Measurements from ENCODE around the gene EME1.
"Not testable (repeated sequence)": the region's sequence is repeated elsewhere in the genome, so short reads cannot be mapped to it uniquely, and the experiment has no call there.

EME1 gene

DNA sequence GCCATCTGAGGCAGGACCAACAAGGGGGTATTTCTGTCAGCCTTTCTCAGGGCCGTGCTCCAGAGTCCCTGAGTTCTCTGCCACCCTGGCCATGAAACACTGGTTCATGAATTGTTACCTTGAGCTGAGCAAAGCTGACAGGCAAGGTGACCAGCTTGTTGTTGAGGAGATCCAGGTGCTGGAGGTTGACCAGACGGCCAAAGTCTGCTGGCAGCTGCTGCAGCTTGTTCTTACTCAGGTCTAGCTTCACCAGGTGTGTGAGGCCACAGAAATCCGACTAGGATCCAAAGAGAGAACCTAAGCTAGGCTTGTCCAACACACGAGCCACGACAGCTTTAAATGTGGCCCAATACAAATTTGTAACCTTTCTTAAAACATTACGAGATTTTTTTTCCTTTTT lies 19.6 kb downstream of the EME1 start:
- in situ Hi-C loops (cut with MboI; ENCODE audit: low sequenced_read_pairs) = no loop called here

DNA sequence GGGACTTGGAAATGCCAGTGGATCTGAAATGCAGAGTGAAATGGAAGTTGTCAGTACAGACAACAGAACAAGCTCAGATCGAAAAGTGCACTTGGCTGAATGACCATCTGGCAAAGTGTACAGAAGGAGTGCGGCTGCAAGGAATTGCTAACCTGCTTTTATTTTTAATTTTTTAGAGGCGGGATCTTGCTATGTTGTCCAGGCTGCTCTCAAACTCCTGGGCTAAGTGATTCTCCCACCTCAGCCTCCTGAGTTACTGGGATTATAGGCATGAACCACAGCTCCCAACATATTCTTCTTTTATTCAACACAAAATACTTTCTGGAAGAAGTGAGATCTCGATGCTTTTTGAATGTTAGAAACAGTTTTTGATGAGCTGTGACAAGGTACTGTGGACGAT lies 20.7 kb downstream of the EME1 start:
- in situ Hi-C loops (cut with MboI; ENCODE audit: low sequenced_read_pairs) = no loop called here

DNA sequence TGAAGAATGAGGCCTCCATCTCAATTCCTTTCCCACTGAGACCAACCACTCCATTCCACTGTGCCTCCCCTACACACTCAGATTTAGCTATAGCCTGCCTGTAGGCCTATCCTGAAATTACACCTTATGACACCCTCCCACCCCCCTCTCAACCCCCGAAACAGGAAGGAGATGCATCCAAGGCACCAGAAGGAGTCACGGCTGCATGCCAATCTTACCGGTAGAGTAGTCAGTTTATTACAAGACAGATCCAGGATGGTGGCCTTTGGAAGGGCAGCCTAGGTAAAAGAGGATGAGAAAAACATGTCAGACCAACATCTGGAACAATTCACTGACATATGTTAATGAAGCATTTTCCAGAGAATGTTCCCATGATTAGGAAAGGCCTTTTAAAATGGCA lies 21.7 kb downstream of the EME1 start:
- in situ Hi-C loops (cut with MboI; ENCODE audit: low sequenced_read_pairs) = no loop called here

DNA sequence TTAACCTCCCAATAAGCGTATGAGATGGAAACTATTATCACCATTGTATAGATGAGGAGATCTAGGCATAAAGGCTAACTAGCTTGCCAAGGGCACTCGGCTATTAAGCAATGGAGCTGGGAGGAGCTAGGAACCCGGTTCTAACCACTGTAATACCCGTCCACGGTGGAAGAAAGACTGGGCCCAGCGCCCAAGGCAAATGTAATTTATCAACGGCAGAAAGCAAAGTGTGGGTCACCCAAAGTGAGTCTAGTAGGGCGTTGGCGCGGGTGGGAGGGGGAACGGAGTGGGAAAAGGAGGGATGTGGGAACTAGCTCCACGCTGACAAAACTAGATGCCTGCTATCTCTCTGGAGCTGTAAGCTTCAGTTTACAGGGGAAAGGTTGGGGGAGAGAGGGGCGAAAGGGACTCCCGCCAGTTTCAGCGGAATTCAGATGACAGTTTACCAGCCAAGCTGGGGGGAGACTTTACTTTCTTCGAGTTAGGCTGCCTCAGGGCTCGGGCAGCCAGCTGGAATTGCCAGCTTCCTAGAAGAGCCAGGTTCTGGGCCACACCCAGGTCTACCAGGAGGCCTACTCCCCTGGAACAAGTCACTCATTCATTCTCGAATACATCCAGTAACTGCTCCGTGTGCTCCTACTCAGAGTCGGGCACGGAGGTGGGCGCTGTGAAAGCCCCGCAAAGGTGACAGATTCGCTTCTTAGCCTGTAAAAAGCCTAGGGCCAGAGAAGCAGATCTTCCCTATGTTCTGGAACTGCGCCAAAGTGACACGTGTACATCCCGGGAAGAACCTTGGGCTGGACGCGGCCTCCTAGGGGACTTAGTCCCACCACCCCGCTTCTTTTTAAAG lies 23.5 kb downstream of the EME1 start:
- in situ Hi-C loops (cut with MboI; ENCODE audit: low sequenced_read_pairs) = no loop called here

DNA sequence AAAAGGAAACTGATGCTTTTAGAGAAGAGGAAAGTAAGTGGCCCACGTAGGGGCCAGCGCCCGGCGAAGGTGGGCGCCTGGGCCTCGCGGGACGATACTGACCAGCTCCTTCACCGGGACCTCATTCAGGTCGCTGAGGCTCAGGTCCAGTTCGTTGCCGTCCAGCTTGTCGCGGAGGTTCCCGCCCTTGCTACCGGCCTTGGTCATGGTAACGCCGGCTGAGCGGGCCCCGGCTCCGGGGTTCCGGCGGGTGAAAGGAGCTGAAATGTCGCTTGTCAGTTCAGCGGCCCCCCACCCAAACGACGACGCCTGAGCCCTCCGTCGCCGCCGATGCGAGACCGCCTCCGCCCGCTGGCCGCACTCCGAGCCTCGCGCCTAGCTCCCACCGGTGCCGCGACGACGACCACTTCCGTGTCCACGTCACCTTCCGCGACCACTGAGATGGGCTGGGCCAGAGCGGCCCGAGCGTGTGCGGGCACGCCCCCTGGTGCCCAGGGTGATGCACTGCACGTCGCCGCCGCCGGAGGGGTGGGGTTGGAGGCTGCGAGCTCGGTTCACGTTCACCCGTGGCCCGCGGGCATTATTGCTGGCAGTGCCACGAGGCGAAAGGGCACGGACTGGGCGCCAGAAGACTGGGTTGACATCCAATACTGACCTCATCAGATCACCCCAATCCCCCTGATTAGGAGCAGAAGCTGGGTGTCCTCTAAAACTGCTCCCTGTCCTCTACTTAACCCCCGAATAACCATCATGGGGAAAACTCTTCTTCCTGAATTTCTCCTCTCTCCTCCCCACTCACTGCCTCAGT lies 24.3 kb downstream of the EME1 start, which contains the start of gene LRRC59:
TSS of gene LRRC59 (minus strand) at position 413 of the 808 bp plus-strand sequence. CDS start at position 207, 206 bp downstream.
- in situ Hi-C loops (cut with MboI; ENCODE audit: low sequenced_read_pairs) = no loop called here

DNA sequence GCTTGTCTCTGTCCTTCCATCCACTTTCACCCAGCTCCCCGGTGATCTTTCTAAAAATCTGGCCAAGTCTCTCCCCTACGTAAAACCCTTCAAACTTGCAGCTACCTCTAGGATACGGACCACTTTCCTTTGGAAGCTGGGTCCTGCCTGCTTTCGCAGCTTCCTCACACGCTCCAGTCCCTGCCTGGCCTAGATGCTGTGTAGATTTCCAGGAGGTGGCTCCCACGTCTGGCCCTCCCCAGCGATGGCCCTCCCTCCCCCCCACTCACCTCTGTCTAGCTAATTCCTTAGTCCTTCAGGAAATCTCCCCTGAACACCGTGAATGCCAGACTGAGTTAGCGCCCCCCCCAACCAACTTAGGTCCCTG lies 24.9 kb downstream of the EME1 start:
- in situ Hi-C loops (cut with MboI; ENCODE audit: low sequenced_read_pairs) = no loop called here

- in situ Hi-C loops (cut with MboI; ENCODE audit: low sequenced_read_pairs) = not testable (repeated sequence)
Measured at GRCh38 chr17:50398672-50399071, 25.6 kb downstream of the EME1 start.

GRCh38 chr17:50399591-50399990 lies 26.6 kb downstream of the EME1 start:
- in situ Hi-C loops (cut with MboI; ENCODE audit: low sequenced_read_pairs) = not testable (repeated sequence)

GRCh38 chr17:50405351-50405750 lies 32.3 kb downstream of the EME1 start:
- in situ Hi-C loops (cut with MboI; ENCODE audit: low sequenced_read_pairs) = not testable (repeated sequence)

DNA sequence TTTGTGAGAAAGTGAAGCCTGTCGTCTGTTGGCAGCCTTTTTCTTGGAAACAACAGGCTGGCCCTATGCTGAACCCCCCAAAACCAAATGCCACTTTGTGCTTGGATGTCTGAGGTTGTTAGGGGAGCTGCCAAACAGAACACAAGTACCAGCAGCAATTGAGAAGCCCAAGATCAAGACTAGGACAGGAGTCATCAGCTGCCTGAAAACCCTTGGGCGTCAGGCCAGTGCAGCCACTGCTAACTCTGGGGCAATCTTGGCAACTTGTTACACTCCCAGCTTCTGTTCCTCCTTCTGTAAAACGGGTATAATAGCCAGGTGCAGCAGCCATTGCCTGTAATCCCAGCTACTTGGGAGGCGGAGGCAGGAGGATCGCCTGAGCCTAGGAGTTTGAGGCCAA lies 33.5 kb downstream of the EME1 start:
- in situ Hi-C loops (cut with MboI; ENCODE audit: low sequenced_read_pairs) = no loop called here

GRCh38 chr17:50407921-50408320 lies 34.9 kb downstream of the EME1 start:
- in situ Hi-C loops (cut with MboI; ENCODE audit: low sequenced_read_pairs) = no loop called here

DNA sequence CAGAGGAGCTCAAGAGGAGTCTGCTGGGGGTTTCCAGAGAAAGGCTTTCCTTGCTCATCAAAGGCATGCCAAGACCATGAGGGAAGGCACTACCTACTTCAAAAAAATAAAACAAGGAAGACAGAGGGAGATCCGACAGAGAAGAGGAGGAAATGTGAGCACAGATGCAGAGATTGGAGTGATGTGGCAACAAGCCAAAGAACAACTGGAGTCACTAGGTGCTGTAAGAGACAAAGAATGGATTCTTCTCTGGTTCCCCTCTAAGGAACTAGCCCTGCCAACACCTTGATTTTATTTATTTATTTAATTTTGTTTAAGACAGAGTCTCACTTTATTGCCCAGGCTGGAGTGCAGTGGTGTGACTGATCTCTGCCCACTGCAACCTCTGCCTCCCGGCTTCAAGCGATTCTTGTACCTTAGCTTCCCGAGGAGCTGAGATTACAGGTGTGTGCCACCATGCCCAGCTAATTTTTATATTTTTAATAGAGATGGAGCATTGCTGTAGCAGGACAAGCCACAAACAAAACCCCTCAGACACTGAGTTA lies 39.2 kb downstream of the EME1 start:
- in situ Hi-C loops (cut with MboI; ENCODE audit: low sequenced_read_pairs) = no loop called here

- in situ Hi-C loops (cut with MboI; ENCODE audit: low sequenced_read_pairs) = no loop called here
Measured at GRCh38 chr17:50414808-50415207, 41.8 kb downstream of the EME1 start.

- in situ Hi-C loops (cut with MboI; ENCODE audit: low sequenced_read_pairs) = not testable (repeated sequence)
Measured at GRCh38 chr17:50419577-50419976, 46.5 kb downstream of the EME1 start.

- in situ Hi-C loops (cut with MboI; ENCODE audit: low sequenced_read_pairs) = no loop called here
Measured at GRCh38 chr17:50420419-50421112, 47.5 kb downstream of the EME1 start.

DNA sequence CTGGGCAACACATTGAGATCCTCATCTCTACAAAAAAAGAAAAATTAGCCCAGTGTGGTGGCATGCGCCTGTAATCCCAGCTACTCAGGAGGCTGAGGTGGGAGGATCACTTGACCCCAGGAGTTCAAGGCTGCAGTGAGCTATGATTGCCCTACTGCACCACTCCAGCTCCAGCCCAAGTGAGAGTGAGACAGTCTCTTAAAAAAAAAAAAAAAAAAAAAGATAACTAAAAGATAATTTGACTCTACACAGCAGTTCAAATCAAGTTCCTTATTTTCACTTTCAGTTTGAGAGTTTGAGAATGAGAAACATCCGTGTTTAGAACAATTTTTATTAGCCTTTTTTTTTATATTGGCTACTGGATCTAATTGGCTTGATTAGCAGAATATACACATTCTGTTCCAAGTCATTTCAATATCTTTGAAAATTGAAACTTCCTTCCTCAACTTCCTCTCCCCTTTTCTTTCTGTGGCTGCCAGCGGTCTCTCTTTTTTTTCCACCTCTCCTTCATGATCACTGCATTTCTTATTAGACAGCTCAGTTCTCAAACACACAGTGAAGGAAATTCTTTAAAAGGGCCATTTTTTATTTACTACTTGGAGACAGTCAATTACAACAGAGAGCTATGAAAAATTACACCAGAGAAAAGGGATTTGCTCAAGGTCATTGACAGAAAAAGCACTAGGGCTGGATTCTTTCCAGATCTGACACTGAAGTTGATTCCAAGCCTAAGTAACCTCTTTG lies 48.5 kb downstream of the EME1 start:
- in situ Hi-C loops (cut with MboI; ENCODE audit: low sequenced_read_pairs) = no loop called here

GRCh38 chr17:50422738-50423137 lies 49.7 kb downstream of the EME1 start:
- in situ Hi-C loops (cut with MboI; ENCODE audit: low sequenced_read_pairs) = no loop called here

- in situ Hi-C loops (cut with MboI; ENCODE audit: low sequenced_read_pairs) = no loop called here
Measured at GRCh38 chr17:50423553-50424159, 50.6 kb downstream of the EME1 start.

GRCh38 chr17:50424246-50424995 lies 51.4 kb downstream of the EME1 start:
- in situ Hi-C loops (cut with MboI; ENCODE audit: low sequenced_read_pairs) = no loop called here

All from hTERT RPE-1 (cell line).